NOMO-1 treated with dmso at 0.1 percent for 144 hours (cell line): ENCODE data around the gene AP3D1.
A peak's percentile ranks its signal among the peaks of the same experiment; 100 is the strongest.

Experiments used
- DNase-seq: peaks from one replicate; lab custom pipeline; 2025; ENCODE audit not compliant: unreplicated experiment; lab: John Stamatoyannopoulos, UW

AP3D1 gene

GRCh38 chr19:2113439-2114211, 37.7 kb downstream of the AP3D1 start:
- no peak for DNase-seq

- DNase-seq: no peak
Measured at GRCh38 chr19:2112516-2113320, 38.6 kb downstream of the AP3D1 start.

GRCh38 chr19:2111886-2112285, 39.5 kb downstream of the AP3D1 start:
- DNase-seq: no peak

- no peak for DNase-seq
Measured at GRCh38 chr19:2111425-2111824, 39.9 kb downstream of the AP3D1 start.

GRCh38 chr19:2110822-2111221, 40.5 kb downstream of the AP3D1 start:
- DNase-seq: no peak

- DNase-seq: no peak
Measured at GRCh38 chr19:2109046-2109864, 42.1 kb downstream of the AP3D1 start.

GRCh38 chr19:2108251-2109016, 42.9 kb downstream of the AP3D1 start:
- no peak for DNase-seq

GRCh38 chr19:2103045-2103707, 48.2 kb downstream of the AP3D1 start:
- no peak for DNase-seq

- no peak for DNase-seq
Measured at GRCh38 chr19:2101417-2102335, 49.7 kb downstream of the AP3D1 start.

- no peak for DNase-seq
Measured at GRCh38 chr19:2100719-2101061, 50.7 kb downstream of the AP3D1 start.

- DNase-seq: no peak
Measured at GRCh38 chr19:2099937-2100718, 51.2 kb downstream of the AP3D1 start.

GRCh38 chr19:2099054-2099501, 52.3 kb downstream of the AP3D1 start:
- no peak for DNase-seq

- no peak for DNase-seq
Measured at GRCh38 chr19:2097886-2098327, 53.5 kb downstream of the AP3D1 start.

- no peak for DNase-seq
Measured at GRCh38 chr19:2097203-2097885, 54.0 kb downstream of the AP3D1 start.

GRCh38 chr19:2096480-2097202, 54.7 kb downstream of the AP3D1 start, which contains the start of gene IZUMO4:
Gene IZUMO4, plus strand, starts transcription at chr19:2096915. Its CDS starts 31 bp downstream, at chr19:2096946.
- DNase-seq: peak; percentile 96

- DNase-seq: peak; percentile 87
Measured at GRCh38 chr19:2096034-2096479, 55.3 kb downstream of the AP3D1 start, which contains the start of gene MOB3A. Gene MOB3A, minus strand, starts transcription at chr19:2096326. Its CDS starts 17,766 bp downstream, at chr19:2078560.
